ENCODE data around the gene MAP4K2. TPM values are rescaled to one million over a fixed set of nuclear protein-coding genes. Genes with fewer than 3 reads are reported as not detected.

Gene MAP4K2
- total and polyA plus RNA-seq, 2 experiments from 2014 or later: 9.9 to 42.6 TPM

GRCh38 chr11:64788321-64789215 lies 14.4 kb downstream of the MAP4K2 start:
- Histone ChIP-seq H3K27ac (ENCODE audit: low read depth) (no peak overlapping the region), H3K27me3 (ENCODE audit: insufficient read depth) (no peaks in the 10 kb centered on the region), H3K36me3 (ENCODE audit: insufficient read depth) (no peaks in the 10 kb centered on the region), H4K20me1 (replicated peaks; ENCODE audit: insufficient read depth) (no peaks in the 10 kb centered on the region), H3K4me2 (no peak overlapping the region), H3K9me2 (ENCODE audit: insufficient read depth) (no peaks in the 10 kb centered on the region), H2AFZ (no peak overlapping the region), H3K79me2 (replicated peaks; ENCODE audit: insufficient read depth) (no peaks in the 10 kb centered on the region), H3K4me1 (ENCODE audit: insufficient read depth) (no peaks in the 10 kb centered on the region), H3K4me3 (no peak overlapping the region), H3F3A (replicated peaks; ENCODE audit: low read depth) (0 out of 2 replicates have a peak, but pooled peaks cover 2% of the 10 kb centered on the region)
- Mint-ChIP-seq H3K4me1 (no peaks in the 10 kb centered on the region; the same call in 2 of the 3 replicates), H3K36me3 (ENCODE audit: low read depth) (no peaks in the 10 kb centered on the region), H3K27ac (no peak overlapping the region), H3K4me3 (no peak overlapping the region), H3K27me3 (ENCODE audit: insufficient read depth, low read depth, poor library complexity) (peaks cover 7% of the 10 kb centered on the region), H3K9me3 (no peaks in the 10 kb centered on the region)
- no peak for ATAC-seq
- no peak for TF ChIP-seq EZH2phosphoT487 (IDR thresholded peaks at IDR 0.05; ENCODE audit: unreplicated experiment)
- TF ChIP-seq POLR2AphosphoS5 (IDR thresholded peaks at IDR 0.05; ENCODE audit: low read depth): no peak
- TF ChIP-seq JUNB (IDR thresholded peaks at IDR 0.05; ENCODE audit: unreplicated experiment): no peak
- no peak for TF ChIP-seq ZNF114 (CRISPR knock-in tag; IDR thresholded peaks at IDR 0.05)
- no peak for TF ChIP-seq STAT1 (IDR thresholded peaks at IDR 0.05; ENCODE audit: unreplicated experiment)
- no peak for TF ChIP-seq NANOG (IDR thresholded peaks at IDR 0.05; ENCODE audit: borderline replicate concordance)
- no peak for TF ChIP-seq CREB1 (CRISPR knock-in tag; IDR thresholded peaks at IDR 0.05; ENCODE audit: low read depth)
- TF ChIP-seq, protein P1, sequence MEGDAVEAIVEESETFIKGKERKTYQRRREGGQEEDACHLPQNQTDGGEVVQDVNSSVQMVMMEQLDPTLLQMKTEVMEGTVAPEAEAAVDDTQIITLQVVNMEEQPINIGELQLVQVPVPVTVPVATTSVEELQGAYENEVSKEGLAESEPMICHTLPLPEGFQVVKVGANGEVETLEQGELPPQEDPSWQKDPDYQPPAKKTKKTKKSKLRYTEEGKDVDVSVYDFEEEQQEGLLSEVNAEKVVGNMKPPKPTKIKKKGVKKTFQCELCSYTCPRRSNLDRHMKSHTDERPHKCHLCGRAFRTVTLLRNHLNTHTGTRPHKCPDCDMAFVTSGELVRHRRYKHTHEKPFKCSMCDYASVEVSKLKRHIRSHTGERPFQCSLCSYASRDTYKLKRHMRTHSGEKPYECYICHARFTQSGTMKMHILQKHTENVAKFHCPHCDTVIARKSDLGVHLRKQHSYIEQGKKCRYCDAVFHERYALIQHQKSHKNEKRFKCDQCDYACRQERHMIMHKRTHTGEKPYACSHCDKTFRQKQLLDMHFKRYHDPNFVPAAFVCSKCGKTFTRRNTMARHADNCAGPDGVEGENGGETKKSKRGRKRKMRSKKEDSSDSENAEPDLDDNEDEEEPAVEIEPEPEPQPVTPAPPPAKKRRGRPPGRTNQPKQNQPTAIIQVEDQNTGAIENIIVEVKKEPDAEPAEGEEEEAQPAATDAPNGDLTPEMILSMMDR (conservative IDR thresholded peaks at IDR 0.05; ENCODE audit: low read depth in 2 of 2): no peak
- TF ChIP-seq ZNF462 (CRISPR knock-in tag; IDR thresholded peaks at IDR 0.05): no peak
- no peak for TF ChIP-seq ZNF331 (CRISPR knock-in tag; IDR thresholded peaks at IDR 0.05; ENCODE audit: low read depth)
- no peak for TF ChIP-seq REST (IDR thresholded peaks at IDR 0.05; ENCODE audit: unreplicated experiment)
- no peak for TF ChIP-seq EZH2 (IDR thresholded peaks at IDR 0.05; ENCODE audit: low read depth, unreplicated experiment)
- TF ChIP-seq ETS1 (IDR thresholded peaks at IDR 0.05): no peak
- no peak for DNase-seq (ENCODE audit: low spot score)
